ENCODE data around the gene ZRANB3. TPM values are rescaled to one million over a fixed set of nuclear protein-coding genes. Genes with fewer than 3 reads are reported as not detected.

ZRANB3 gene
- total RNA-seq, 1 experiment from 2014 or later, result 15.9 TPM

DNA sequence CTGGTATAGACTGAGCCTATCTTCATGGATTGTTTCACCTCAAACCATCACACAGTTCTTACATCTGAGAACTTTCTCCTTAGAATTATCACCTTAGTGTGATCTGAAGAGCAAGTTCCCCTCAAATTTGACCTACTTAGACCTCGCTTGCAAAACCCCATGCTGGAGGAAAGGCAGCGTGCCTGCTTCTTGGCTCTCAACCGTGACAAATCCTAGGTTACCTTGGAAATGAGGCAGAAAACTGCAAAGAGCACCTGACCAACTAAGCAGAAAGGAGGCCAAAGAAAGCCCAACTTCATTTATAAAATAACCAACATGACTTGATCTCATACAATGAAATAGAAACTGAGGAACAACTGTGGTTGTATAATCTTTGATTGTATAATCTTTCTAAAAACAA is 332.5 kb downstream of the ZRANB3 start:
- Mint-ChIP-seq H3K9me3 (peaks cover 8% of the 10 kb centered on the region), H3K27ac (no peak overlapping the region), H3K27me3 (ENCODE audit: low read depth) (no peaks in the 10 kb centered on the region), H3K36me3 (peaks cover 6% of the 10 kb centered on the region; the same call in 1 of the 2 replicates), H3K4me3 (no peak overlapping the region), H3K4me1 (no peaks in the 10 kb centered on the region)
- DNase-seq (ENCODE audit: low spot score) (no peak), ATAC-seq (no peak)
- ChIA-PET POLR2A (interaction anchor here (1.5 kb wide), 1 partner anchor 14 kb away, joined by 3 read pairs; no protein-coding TSS in a partner anchor), CTCF (interaction anchor here (1.0 kb wide), 1 partner anchor 210 kb away, joined by 3 read pairs; no protein-coding TSS in a partner anchor)
- no peak for TF ChIP-seq E2F1 (CRISPR knock-in tag; IDR thresholded peaks at IDR 0.05)
- TF ChIP-seq KAT7 (CRISPR knock-in tag; IDR thresholded peaks at IDR 0.05; ENCODE audit: borderline replicate concordance), result no peak
- no peak for TF ChIP-seq TEAD1 (CRISPR knock-in tag; IDR thresholded peaks at IDR 0.05)

- ATAC-seq (no peak), DNase-seq (ENCODE audit: low spot score) (no peak)
- TF ChIP-seq IRF2 (CRISPR knock-in tag; IDR thresholded peaks at IDR 0.05; ENCODE audit: borderline replicate concordance, low read depth) (no peak), ZNF671 (CRISPR knock-in tag; IDR thresholded peaks at IDR 0.05) (no peak), RELA (CRISPR knock-in tag; IDR thresholded peaks at IDR 0.05; ENCODE audit: borderline replicate concordance) (no peak), ZNF138 (CRISPR knock-in tag; conservative IDR thresholded peaks at IDR 0.05) (no peak), ZSCAN18 (CRISPR knock-in tag; IDR thresholded peaks at IDR 0.05) (no peak), ZNF232 (CRISPR knock-in tag; IDR thresholded peaks at IDR 0.05) (no peak), MXD4 (CRISPR knock-in tag; IDR thresholded peaks at IDR 0.05; ENCODE audit: borderline replicate concordance) (no peak), ZNF512 (CRISPR knock-in tag; IDR thresholded peaks at IDR 0.05; ENCODE audit: borderline replicate concordance) (no peak), EMX1 (CRISPR knock-in tag; IDR thresholded peaks at IDR 0.05) (no peak), RORB (CRISPR knock-in tag; IDR thresholded peaks at IDR 0.05) (no peak), ZNF396 (CRISPR knock-in tag; IDR thresholded peaks at IDR 0.05; ENCODE audit: borderline replicate concordance) (no peak), ZNF416 (CRISPR knock-in tag; IDR thresholded peaks at IDR 0.05) (no peak)
- TF ChIP-seq, protein P1, sequence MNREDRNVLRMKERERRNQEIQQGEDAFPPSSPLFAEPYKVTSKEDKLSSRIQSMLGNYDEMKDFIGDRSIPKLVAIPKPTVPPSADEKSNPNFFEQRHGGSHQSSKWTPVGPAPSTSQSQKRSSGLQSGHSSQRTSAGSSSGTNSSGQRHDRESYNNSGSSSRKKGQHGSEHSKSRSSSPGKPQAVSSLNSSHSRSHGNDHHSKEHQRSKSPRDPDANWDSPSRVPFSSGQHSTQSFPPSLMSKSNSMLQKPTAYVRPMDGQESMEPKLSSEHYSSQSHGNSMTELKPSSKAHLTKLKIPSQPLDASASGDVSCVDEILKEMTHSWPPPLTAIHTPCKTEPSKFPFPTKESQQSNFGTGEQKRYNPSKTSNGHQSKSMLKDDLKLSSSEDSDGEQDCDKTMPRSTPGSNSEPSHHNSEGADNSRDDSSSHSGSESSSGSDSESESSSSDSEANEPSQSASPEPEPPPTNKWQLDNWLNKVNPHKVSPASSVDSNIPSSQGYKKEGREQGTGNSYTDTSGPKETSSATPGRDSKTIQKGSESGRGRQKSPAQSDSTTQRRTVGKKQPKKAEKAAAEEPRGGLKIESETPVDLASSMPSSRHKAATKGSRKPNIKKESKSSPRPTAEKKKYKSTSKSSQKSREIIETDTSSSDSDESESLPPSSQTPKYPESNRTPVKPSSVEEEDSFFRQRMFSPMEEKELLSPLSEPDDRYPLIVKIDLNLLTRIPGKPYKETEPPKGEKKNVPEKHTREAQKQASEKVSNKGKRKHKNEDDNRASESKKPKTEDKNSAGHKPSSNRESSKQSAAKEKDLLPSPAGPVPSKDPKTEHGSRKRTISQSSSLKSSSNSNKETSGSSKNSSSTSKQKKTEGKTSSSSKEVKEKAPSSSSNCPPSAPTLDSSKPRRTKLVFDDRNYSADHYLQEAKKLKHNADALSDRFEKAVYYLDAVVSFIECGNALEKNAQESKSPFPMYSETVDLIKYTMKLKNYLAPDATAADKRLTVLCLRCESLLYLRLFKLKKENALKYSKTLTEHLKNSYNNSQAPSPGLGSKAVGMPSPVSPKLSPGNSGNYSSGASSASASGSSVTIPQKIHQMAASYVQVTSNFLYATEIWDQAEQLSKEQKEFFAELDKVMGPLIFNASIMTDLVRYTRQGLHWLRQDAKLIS (CRISPR knock-in tag; IDR thresholded peaks at IDR 0.05; ENCODE audit: borderline replicate concordance), result no peak
- TF ChIP-seq, protein P2, sequence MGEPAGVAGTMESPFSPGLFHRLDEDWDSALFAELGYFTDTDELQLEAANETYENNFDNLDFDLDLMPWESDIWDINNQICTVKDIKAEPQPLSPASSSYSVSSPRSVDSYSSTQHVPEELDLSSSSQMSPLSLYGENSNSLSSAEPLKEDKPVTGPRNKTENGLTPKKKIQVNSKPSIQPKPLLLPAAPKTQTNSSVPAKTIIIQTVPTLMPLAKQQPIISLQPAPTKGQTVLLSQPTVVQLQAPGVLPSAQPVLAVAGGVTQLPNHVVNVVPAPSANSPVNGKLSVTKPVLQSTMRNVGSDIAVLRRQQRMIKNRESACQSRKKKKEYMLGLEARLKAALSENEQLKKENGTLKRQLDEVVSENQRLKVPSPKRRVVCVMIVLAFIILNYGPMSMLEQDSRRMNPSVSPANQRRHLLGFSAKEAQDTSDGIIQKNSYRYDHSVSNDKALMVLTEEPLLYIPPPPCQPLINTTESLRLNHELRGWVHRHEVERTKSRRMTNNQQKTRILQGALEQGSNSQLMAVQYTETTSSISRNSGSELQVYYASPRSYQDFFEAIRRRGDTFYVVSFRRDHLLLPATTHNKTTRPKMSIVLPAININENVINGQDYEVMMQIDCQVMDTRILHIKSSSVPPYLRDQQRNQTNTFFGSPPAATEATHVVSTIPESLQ (CRISPR knock-in tag; IDR thresholded peaks at IDR 0.05), result no peak
- H3K36me3 Mint-ChIP-seq, result peaks cover 25% of the 10 kb centered on the region
- H3K27ac Mint-ChIP-seq, result no peak overlapping the region
- no peak overlapping the region for H3K4me3 Mint-ChIP-seq
- H3K27me3 Mint-ChIP-seq (ENCODE audit: low read depth), result no peaks in the 10 kb centered on the region
- ChIA-PET POLR2A (no interaction called here), CTCF (no interaction called here)
- H3K4me1 Mint-ChIP-seq, result no peaks in the 10 kb centered on the region
- H3K9me3 Mint-ChIP-seq, result peaks cover 47% of the 10 kb centered on the region
Observed at GRCh38 chr2:135190799-135191198, 340.2 kb downstream of the ZRANB3 start.
